Fibroblast of lung (primary cell): Measurements from ENCODE around the gene POLR1A. TPM values are rescaled to one million over a fixed set of nuclear protein-coding genes. Genes with fewer than 3 reads are reported as not detected.

ENCODE experiments used
- DNase-seq, 2 donors: peaks; one replicate each; pipeline versions ENCODE4 v3.0.0 to v3.0.0-alpha.2; 2010; ENCODE audit warnings: low read depth in 2 of 2
- H2AFZ ChIP-seq: 2 replicates; pipeline ENCODE4 v1.5.1; 2012; ENCODE audit warnings: low read length, control low read depth, inconsistent platforms
- H3K27ac ChIP-seq: 2 replicates; pipeline ENCODE4 v1.5.1; 2011; ENCODE audit warnings: low read length, control low read depth; ENCODE audit not compliant: insufficient read depth
- H3K27me3 ChIP-seq: 2 replicates; pipeline ENCODE4 v1.5.1; 2011; ENCODE audit warnings: mild to moderate bottlenecking, low read length; ENCODE audit not compliant: control insufficient read depth, insufficient read depth
- H3K36me3 ChIP-seq: 2 replicates; pipeline ENCODE4 v1.5.1; 2011; ENCODE audit warnings: low read length; ENCODE audit not compliant: control insufficient read depth, insufficient read depth
- H3K4me1 ChIP-seq: 2 replicates; pipeline ENCODE4 v1.5.1; 2011; ENCODE audit warnings: low read length; ENCODE audit not compliant: control insufficient read depth, insufficient read depth; ENCODE audit errors: extremely low read depth
- H3K4me2 ChIP-seq: 2 replicates; pipeline ENCODE4 v1.5.1; 2011; ENCODE audit warnings: low read length, control low read depth; ENCODE audit not compliant: insufficient read depth; ENCODE audit errors: extremely low read depth
- H3K4me3 ChIP-seq, 4 experiments: fragments of 200-600 bp in 1 of 4; sonication (generic) in 1 of 4; replicated peaks in 1 of 4; 2 replicates each; pipeline ENCODE4 v1.5.1; 2011 to 2016; ENCODE audit warnings: low read length in 4 of 4, low read depth in 3 of 4, mild to moderate bottlenecking in 3 of 4, control low read depth in 2 of 4, inconsistent platforms in 1 of 4, mixed read lengths in 1 of 4; ENCODE audit not compliant: insufficient read depth in 1 of 4; ENCODE audit errors: control extremely low read depth in 1 of 4
- H3K79me2 ChIP-seq: 2 replicates; pipeline ENCODE4 v1.5.1; 2012; ENCODE audit warnings: mild to moderate bottlenecking, low read length, inconsistent platforms; ENCODE audit not compliant: control insufficient read depth, insufficient read depth
- H3K9ac ChIP-seq: 2 replicates; pipeline ENCODE4 v1.5.1; 2011; ENCODE audit warnings: mild to moderate bottlenecking, low read length, control low read depth; ENCODE audit not compliant: insufficient read depth
- H3K9me3 ChIP-seq: 2 replicates; pipeline ENCODE4 v1.5.1; 2012; ENCODE audit warnings: low read depth, low read length; ENCODE audit not compliant: control insufficient read depth, insufficient read depth
- H4K20me1 ChIP-seq: 2 replicates; pipeline ENCODE4 v1.5.1; 2011; ENCODE audit warnings: low read length; ENCODE audit not compliant: control insufficient read depth, insufficient read depth; ENCODE audit errors: extremely low read depth
- EZH2 ChIP-seq: IDR thresholded peaks from 2 replicates; pipeline ENCODE4 v1.5.1; 2012; ENCODE audit warnings: low read length, control low read depth, mild to moderate bottlenecking; ENCODE audit errors: missing control alignments
- polyA plus RNA-seq, 2 donors: library from polyadenylated mRNA; depleted of rRNA in 1 of 2; stranded (reverse) in 1 of 2; unstranded in 1 of 2; fragments of >200 nt; gene quantifications; 2 replicates each; pipeline ENCODE4 v1.2.1, GENCODE V29; 2011 to 2012; ENCODE audit warnings: missing spikeins in 1 of 2
- total RNA-seq: library from RNA; depleted of rRNA; stranded (reverse); fragments of >200 nt; gene quantifications from 2 replicates; pipeline ENCODE4 v1.2.1, GENCODE V29; 2014
- TF ChIP-seq, protein P1 (sequence below), 2 donors: IDR thresholded peaks in 1 of 2; conservative IDR thresholded peaks in 1 of 2; 1 replicate in 1 of 2; 2 replicates in 1 of 2; pipeline ENCODE4 v1.5.1; 2011 to 2012; ENCODE audit warnings: low read length in 2 of 2, control low read depth in 1 of 2, inconsistent platforms in 1 of 2, low read depth in 1 of 2, mild to moderate bottlenecking in 1 of 2

The POLR1A gene
- total and polyA plus RNA-seq, 2 donors (not counting 1 experiment from before 2014, with no cell fraction given) = 9.4 to 9.9 TPM

DNA sequence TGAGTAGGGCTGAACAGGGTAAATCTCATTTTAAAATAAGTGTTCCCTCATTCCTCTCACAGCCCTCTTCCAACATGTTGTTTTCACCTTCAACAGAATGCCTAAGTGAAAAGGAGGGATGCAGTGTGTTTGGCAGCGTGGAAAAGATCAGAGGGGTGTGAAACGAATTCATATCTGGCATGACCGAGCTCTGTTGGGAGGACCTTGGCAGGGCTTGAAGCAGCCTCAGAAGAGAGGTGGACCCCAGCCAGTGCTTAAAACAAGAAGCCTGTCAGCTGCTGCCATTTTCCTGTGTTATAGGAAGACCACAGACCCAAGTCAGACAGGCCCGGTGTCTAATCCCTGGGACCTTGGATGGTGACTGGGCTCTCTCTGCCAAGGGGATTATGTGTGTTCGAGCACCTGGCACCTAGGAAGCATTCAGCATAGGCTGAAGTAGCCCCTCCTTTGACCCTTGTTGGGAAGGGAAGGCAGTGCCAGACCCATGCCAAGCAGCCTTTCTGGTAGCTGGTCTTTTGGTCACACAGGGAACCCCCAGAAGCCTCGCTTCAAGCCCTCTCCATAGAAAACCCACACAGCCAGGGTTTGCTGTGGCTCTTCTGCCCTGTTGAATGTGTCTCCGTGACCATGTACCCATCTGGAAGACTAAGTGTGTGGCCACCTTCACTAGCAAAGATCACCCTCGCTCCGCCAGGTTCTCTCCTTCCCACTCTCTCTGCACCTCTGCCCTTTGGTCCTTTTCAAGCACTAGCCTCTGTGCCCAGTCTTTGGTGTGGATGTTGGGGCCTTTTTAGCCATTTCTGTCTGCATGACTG, 129.4 kb downstream of the POLR1A start:
- DNase-seq = no peak
- Histone ChIP-seq H4K20me1 (no peaks in the 10 kb centered on the region), H3K27me3 (peaks cover 28% of the 10 kb centered on the region), H3K4me3 (no peak overlapping the region), H3K27ac (no peak overlapping the region), H2AFZ (no peak overlapping the region), H3K9me3 (no peaks in the 10 kb centered on the region), H3K9ac (no peak overlapping the region), H3K36me3 (no peaks in the 10 kb centered on the region), H3K4me2 (no peak overlapping the region), H3K79me2 (no peaks in the 10 kb centered on the region), H3K4me1 (no peaks in the 10 kb centered on the region)
- TF ChIP-seq, protein P1, sequence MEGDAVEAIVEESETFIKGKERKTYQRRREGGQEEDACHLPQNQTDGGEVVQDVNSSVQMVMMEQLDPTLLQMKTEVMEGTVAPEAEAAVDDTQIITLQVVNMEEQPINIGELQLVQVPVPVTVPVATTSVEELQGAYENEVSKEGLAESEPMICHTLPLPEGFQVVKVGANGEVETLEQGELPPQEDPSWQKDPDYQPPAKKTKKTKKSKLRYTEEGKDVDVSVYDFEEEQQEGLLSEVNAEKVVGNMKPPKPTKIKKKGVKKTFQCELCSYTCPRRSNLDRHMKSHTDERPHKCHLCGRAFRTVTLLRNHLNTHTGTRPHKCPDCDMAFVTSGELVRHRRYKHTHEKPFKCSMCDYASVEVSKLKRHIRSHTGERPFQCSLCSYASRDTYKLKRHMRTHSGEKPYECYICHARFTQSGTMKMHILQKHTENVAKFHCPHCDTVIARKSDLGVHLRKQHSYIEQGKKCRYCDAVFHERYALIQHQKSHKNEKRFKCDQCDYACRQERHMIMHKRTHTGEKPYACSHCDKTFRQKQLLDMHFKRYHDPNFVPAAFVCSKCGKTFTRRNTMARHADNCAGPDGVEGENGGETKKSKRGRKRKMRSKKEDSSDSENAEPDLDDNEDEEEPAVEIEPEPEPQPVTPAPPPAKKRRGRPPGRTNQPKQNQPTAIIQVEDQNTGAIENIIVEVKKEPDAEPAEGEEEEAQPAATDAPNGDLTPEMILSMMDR (conservative IDR thresholded peaks at IDR 0.05 in 1 of 2, IDR thresholded peaks at IDR 0.05 in 1 of 2; ENCODE audit: low read depth in 1 of 2, low read length in 2 of 2) = no peak
- no peak for TF ChIP-seq EZH2

DNA sequence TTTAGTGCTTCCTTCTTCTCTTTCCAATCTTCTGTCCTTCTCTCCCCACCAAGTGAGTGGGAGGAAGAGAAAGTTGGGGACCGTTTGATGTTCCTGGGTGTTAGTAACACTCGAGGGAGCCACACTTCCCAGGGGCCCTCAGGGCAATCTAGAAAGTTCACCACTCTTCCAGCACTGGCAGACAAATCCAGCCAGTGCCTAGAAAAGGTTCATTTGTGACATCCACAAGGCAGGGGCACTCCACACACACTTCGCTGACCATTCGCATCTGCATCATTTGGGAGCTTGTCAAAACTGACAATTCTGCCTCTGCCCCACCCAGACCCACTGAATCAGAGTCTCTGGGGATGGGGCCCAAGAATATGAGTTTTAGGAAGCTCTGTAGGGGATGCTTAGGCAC, 130.1 kb downstream of the POLR1A start:
- DNase-seq = no peak
- TF ChIP-seq, protein P1 (conservative IDR thresholded peaks at IDR 0.05 in 1 of 2, IDR thresholded peaks at IDR 0.05 in 1 of 2; ENCODE audit: low read depth in 1 of 2, low read length in 2 of 2) = no peak
- no peak for TF ChIP-seq EZH2
- H3K36me3 ChIP-seq = no peaks in the 10 kb centered on the region
- no peak overlapping the region for H3K4me3 ChIP-seq
- H3K9ac ChIP-seq = no peak overlapping the region
- H3K9me3 ChIP-seq = no peaks in the 10 kb centered on the region
- H3K79me2 ChIP-seq = no peaks in the 10 kb centered on the region
- no peaks in the 10 kb centered on the region for H3K4me1 ChIP-seq
- no peak overlapping the region for H3K27ac ChIP-seq
- peaks cover 28% of the 10 kb centered on the region for H3K27me3 ChIP-seq
- H3K4me2 ChIP-seq = no peak overlapping the region
- H4K20me1 ChIP-seq = no peaks in the 10 kb centered on the region
- no peak overlapping the region for H2AFZ ChIP-seq

DNA sequence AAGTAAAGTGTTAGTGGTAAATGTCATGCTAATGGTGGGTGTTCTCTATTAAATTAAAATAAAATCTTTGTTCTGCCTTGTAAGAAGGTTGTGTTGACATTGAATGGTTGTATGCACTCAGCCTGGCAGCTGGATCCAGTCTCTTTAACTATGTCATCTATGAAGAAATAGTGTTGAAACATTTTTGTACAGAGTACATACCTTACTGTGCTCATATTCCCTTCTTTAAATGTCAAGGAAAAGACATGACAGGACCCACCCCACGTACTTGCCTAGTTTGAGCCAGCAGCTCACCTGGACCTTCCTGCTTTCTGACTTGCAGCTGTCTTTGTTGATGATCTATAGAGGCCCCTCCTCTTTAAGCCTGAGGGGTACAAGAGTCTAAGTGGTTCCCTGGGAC, 131.3 kb downstream of the POLR1A start:
- no peak overlapping the region for H3K4me2 ChIP-seq
- H3K9me3 ChIP-seq = no peaks in the 10 kb centered on the region
- no peak overlapping the region for H3K27ac ChIP-seq
- H3K9ac ChIP-seq = no peak overlapping the region
- no peaks in the 10 kb centered on the region for H3K79me2 ChIP-seq
- TF ChIP-seq EZH2 = no peak
- TF ChIP-seq, protein P1 (conservative IDR thresholded peaks at IDR 0.05 in 1 of 2, IDR thresholded peaks at IDR 0.05 in 1 of 2; ENCODE audit: low read depth in 1 of 2, low read length in 2 of 2) = no peak
- no peaks in the 10 kb centered on the region for H3K4me1 ChIP-seq
- peak in 1 of 2 donors; percentile 15 for DNase-seq
- H2AFZ ChIP-seq = no peak overlapping the region
- no peaks in the 10 kb centered on the region for H4K20me1 ChIP-seq
- H3K4me3 ChIP-seq = no peak overlapping the region
- H3K36me3 ChIP-seq = no peaks in the 10 kb centered on the region
- peaks cover 28% of the 10 kb centered on the region for H3K27me3 ChIP-seq
